Effector memory CD4-positive, alpha-beta T cell (primary cell): ENCODE data around the gene EPB41.

ENCODE experiments used
- DNase-seq, 3 donors: peaks; one replicate each; pipeline ENCODE4 v3.0.0-alpha.2; 2020
- H3K27ac ChIP-seq: 2 replicates; pipeline ENCODE4 v1.7.0; 2013; ENCODE audit warnings: mild to moderate bottlenecking, low read length, moderate library complexity; ENCODE audit not compliant: insufficient read depth, poor library complexity, severe bottlenecking
- H3K27me3 ChIP-seq: replicated peaks from 2 replicates; pipeline ENCODE4 v1.7.0; 2013; ENCODE audit warnings: mild to moderate bottlenecking, low read length; ENCODE audit not compliant: insufficient read depth, control insufficient read depth, poor library complexity, severe bottlenecking
- H3K36me3 ChIP-seq: 2 replicates; pipeline ENCODE4 v1.7.0; 2013; ENCODE audit warnings: mild to moderate bottlenecking, low read length, moderate library complexity; ENCODE audit not compliant: control insufficient read depth, insufficient read depth
- H3K4me1 ChIP-seq: 2 replicates; pipeline ENCODE4 v1.7.0; 2013; ENCODE audit warnings: low read length, mild to moderate bottlenecking; ENCODE audit not compliant: control insufficient read depth, insufficient read depth, poor library complexity, severe bottlenecking
- H3K4me3 ChIP-seq: 2 replicates; pipeline ENCODE4 v1.7.0; 2013; ENCODE audit warnings: low read length, low read depth, mild to moderate bottlenecking; ENCODE audit not compliant: insufficient read depth, poor library complexity, severe bottlenecking
- H3K9me3 ChIP-seq: 2 replicates; pipeline ENCODE4 v1.7.0; 2013; ENCODE audit warnings: mild to moderate bottlenecking, low read length, moderate library complexity; ENCODE audit not compliant: control insufficient read depth

EPB41 gene

DNA sequence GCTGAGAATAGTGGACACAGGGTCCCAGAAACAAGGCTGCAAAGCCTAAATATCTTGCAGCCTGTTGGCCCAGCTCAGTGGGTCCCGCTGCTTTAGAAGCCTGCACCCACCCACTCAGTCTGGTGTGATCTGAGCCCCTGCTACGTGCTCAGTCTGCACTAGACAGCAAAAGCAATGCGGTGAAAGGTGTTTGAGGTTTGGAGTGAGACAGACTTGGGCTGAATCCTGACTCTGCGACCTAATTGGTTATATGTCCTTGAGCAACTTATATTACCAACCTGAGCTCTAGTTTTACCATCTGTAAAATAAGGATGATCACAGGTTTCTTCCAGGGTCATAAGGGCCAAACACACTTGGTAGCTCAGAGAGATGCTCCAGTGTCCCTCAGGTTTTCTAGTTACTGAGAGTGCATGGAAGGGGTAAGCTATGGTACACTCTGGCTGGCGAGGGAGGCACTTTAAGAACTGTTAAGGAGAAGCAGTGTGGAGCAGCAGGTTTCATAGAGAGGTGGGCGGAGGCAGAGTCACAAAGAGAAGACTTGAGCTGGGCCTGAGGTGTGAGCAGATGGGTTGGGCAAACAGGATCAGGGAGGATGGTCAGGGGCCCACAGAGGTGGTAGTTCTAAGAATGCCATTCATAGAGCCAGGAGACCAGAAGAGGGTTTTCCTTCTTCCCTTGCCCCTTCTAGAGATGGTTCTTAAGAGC, 199.2 kb downstream of the EPB41 start:
- DNase-seq = no peak
- Histone ChIP-seq H3K27ac (no peak overlapping the region), H3K4me1 (no peaks in the 10 kb centered on the region), H3K27me3 (no peaks in the 10 kb centered on the region), H3K9me3 (no peaks in the 10 kb centered on the region), H3K4me3 (no peak overlapping the region), H3K36me3 (peaks cover 78% of the 10 kb centered on the region)

DNA sequence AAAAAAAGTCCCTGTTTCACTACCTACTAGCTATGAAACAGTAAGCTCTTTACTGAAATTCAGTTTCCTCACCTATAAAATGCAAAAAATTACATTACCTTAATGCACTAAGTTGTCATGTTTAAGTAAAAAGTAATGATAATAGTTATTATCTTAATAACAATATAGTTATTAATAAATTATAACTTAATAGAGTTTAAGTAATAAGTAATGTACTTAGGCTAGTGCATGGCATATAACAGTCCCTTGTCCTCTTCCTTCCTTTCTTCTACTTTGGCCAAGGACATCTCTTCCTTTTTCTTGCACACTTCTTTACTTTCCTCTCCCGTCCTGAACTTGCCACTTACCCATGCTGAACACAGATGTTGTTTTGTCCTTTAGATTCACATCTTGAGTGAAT, 200.3 kb downstream of the EPB41 start:
- Histone ChIP-seq H3K9me3 (no peaks in the 10 kb centered on the region), H3K27me3 (no peaks in the 10 kb centered on the region), H3K4me3 (no peak overlapping the region), H3K27ac (no peak overlapping the region), H3K4me1 (no peaks in the 10 kb centered on the region), H3K36me3 (peaks cover 72% of the 10 kb centered on the region)
- DNase-seq = no peak

DNA sequence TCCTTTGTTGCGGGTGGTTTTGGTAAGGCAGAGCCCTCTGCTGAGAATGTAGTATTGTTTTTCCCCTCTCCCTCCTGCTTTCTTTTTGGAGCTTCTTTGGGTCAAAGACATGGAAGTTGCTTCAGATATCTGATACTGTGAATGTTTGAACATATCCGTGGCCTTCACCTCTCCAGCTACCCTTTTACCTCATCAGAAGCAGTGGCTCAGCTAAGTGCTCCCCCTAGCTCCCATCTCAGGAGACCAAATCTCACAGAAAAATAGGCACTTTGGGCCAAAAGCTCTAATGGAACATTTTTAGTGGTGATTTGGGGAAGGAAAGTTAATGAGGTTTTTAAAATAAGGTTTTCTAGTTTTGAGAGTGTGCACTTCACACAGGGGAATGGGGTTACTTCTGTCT, 203.0 kb downstream of the EPB41 start:
- no peak for DNase-seq
- Histone ChIP-seq H3K9me3 (no peaks in the 10 kb centered on the region), H3K36me3 (peaks cover 51% of the 10 kb centered on the region), H3K4me1 (peaks cover 9% of the 10 kb centered on the region), H3K4me3 (no peak overlapping the region), H3K27me3 (peaks cover 15% of the 10 kb centered on the region), H3K27ac (no peak overlapping the region)

DNA sequence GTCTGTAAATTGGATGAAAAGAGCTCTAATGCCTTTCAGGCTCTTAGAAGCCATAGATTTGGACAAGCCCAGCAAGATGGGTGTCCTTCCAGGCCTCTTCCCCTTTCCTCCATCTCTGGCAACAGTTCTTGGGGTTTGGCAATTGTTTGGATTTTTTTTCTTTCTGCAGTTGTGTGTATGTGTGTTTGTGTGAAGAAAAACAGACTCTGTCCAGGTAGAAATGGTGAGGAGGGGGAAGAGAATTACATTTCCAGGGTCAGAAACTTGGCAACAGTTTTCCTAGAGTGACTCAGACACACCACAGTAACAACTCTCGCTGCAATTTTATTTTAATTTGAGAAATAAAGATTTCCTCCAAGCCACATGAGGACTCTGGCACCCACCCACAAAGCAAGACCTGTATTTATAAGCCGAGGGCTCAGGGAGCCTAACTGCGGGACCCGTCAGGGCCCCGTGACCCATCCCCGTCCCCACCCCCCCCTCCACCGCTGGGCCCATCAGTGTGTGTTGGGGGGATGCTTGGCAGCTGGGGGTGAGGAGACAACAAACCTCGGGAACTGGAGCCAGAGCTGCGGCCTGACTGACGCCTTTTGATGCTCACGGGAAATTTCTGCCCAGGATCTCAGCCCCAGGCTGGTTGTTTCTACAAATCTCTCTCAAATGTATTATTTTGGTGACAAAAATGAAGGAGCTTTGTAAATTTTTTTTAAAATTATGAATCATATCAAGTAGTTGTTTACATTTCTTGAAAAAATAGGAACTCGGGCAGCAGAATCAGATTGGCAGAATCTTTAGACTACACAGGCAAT, 205.0 kb downstream of the EPB41 start:
- no peak for DNase-seq
- Histone ChIP-seq H3K4me1 (peaks cover 19% of the 10 kb centered on the region), H3K27me3 (peaks cover 31% of the 10 kb centered on the region), H3K9me3 (no peaks in the 10 kb centered on the region), H3K4me3 (no peak overlapping the region), H3K27ac (no peak overlapping the region), H3K36me3 (peaks cover 31% of the 10 kb centered on the region)

DNA sequence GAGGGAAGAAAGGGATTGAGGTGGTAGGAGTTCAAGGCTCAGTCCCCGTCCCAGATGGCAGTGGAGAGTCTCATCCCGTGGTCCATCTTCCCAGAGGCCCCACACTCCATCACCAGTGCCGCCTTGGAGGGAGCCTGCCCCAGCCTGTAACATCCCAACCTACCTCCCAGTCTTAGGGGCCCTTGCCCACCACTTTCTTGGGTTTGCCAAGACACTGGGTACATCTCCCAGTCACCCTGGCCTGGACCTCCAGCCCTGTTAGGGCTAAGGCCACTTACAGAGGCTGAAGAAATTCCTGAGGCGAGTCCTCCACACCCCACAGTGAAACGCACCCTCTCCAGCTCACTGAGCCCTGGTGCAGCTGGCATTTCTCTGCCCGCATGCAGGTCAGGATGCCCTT, 206.0 kb downstream of the EPB41 start:
- DNase-seq = no peak
- Histone ChIP-seq H3K4me1 (peaks cover 22% of the 10 kb centered on the region), H3K27me3 (peaks cover 37% of the 10 kb centered on the region), H3K36me3 (peaks cover 26% of the 10 kb centered on the region), H3K4me3 (no peak overlapping the region), H3K9me3 (no peaks in the 10 kb centered on the region), H3K27ac (no peak overlapping the region)

DNA sequence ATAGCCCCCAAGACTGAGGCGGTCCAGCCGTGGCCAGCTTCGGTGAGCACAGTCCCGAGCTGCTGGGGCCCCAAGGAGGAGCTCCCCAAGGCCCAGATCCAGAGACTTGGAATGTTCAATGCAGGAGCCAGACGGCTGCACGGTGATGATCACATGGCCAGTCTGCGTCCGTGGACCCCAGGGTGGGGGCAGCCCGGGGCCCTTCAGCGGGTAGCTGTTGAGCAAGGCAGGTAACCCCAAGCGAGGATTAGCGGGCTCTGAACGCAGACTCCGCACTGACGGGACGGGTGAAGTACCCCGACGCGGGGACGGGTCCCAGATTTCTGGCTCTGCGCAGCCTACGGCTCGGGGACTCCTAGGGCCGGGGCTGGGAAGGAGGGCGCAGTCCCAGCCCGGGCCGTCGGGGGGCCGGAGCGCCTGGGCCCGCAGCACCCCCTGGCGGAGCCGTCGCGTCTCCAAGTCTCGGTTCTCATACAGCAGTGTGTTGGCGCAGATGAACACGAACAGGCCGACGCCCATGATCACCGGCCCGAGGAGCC, 206.6 kb downstream of the EPB41 start:
- peaks cover 20% of the 10 kb centered on the region for H3K36me3 ChIP-seq
- H3K4me3 ChIP-seq = no peak overlapping the region
- H3K9me3 ChIP-seq = no peaks in the 10 kb centered on the region
- H3K27ac ChIP-seq = no peak overlapping the region
- DNase-seq = peak; percentile 15 to 42 (median 40)
- H3K4me1 ChIP-seq = peaks cover 22% of the 10 kb centered on the region
- H3K27me3 ChIP-seq = peaks cover 37% of the 10 kb centered on the region

DNA sequence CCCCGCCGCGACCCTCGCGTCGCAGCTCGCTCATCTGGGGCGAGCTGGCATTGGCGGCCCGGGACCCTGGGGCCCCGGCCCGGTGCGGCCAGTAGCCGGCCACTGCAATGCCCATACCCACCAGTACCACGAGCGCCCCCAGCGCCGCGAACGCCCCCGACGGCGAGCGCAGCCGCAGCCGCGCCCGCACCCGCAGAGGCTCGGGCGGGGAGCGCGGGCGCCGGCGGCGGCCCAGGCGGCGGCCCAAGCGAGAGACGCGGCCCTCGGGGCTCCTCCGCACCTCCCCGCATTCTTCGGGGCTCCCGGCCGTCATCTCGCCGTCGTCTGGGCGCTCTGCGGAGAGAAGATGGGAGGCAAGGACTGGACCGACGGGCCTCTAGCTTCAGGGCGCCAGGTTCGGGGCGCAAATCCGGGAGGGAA, 207.2 kb downstream of the EPB41 start:
- Histone ChIP-seq H3K9me3 (no peaks in the 10 kb centered on the region), H3K27ac (no peak overlapping the region), H3K4me3 (peak overlapping the region; percentile 54), H3K4me1 (peaks cover 22% of the 10 kb centered on the region), H3K27me3 (peaks cover 37% of the 10 kb centered on the region), H3K36me3 (peaks cover 15% of the 10 kb centered on the region)
- no peak for DNase-seq

DNA sequence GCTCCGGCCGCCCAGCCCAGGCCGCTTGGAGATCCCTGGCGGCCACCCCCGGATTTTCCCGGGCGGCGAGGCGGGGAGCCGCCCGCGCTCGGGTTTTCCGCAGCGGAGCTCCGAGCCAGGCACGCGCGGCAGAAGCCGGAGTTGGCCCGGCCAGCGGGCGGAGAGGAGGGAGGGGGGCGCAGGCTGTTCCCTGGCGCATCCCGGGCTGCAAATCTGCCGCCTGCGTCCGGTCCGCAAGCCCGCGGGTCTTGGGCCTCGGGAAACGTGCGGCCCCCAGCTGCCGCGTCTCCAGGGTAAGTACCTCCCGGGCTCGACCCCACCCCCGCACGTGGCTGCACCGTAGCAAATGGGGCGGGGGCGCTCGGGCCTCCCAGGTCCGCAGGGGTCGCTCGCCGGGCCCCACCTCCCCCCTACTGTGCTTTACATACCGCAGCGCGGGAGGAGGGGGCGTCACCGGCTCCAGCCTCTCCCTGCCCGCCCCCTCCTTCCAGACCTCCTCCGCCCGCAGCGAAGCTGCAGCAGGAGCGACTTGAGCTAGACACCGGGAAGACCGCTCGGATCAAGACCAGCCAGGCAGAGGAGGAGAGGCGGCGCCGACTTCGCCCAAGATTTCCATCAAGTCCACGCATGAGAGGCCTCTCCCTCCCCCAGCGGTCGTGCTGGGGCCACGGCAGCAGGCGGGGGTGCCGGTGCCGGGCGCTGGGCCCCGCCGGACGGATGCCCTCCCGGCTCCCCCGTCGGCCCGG, 207.7 kb downstream of the EPB41 start:
- no peak overlapping the region for H3K27ac ChIP-seq
- peaks cover 22% of the 10 kb centered on the region for H3K4me1 ChIP-seq
- peaks cover 10% of the 10 kb centered on the region for H3K36me3 ChIP-seq
- peaks cover 37% of the 10 kb centered on the region for H3K27me3 ChIP-seq
- H3K4me3 ChIP-seq = peak overlapping the region; percentile 54
- no peaks in the 10 kb centered on the region for H3K9me3 ChIP-seq
- DNase-seq = no peak

DNA sequence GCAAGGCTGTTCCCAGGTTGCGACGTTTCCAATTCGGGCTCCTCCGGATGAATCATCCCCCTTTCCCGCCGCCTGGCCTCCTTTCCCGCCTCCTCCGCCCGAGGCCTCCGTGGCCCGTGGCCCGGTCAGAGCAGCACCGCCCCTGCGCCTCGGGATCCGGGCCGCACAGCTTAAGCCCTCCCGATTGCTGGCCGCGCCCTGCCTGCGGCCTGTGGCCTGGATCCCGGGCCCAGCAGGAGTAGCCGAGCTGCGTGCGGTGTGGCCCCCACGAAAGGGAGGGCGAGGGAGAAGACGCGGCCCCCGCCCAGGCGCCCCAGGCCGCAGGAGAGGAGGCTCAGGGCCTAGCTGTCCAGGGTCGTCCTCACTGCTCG, 208.3 kb downstream of the EPB41 start:
- peak overlapping the region; percentile 54 for H3K4me3 ChIP-seq
- H3K4me1 ChIP-seq = peaks cover 22% of the 10 kb centered on the region
- H3K36me3 ChIP-seq = peaks cover 4% of the 10 kb centered on the region
- no peaks in the 10 kb centered on the region for H3K9me3 ChIP-seq
- DNase-seq = no peak
- no peak overlapping the region for H3K27ac ChIP-seq
- peaks cover 37% of the 10 kb centered on the region for H3K27me3 ChIP-seq
